B cell (primary cell): ENCODE measurements around the gene SEMA6C. TPM values are rescaled to one million over a fixed set of nuclear protein-coding genes. Genes with fewer than 3 reads are reported as not detected.
"Not testable (repeated sequence)": the region's sequence is repeated elsewhere in the genome, so short reads cannot be mapped to it uniquely, and the experiment has no call there.

Experiments used
- ATAC-seq: fragments of 200-7000 bp; cut with Tn5 transposase; one replicate; pipeline ENCODE4 v1.10.0; 2021; ENCODE audit warnings: low read depth, mild to moderate bottlenecking, moderate number of reproducible peaks, moderate library complexity
- CTCF ChIA-PET: fragments of 350-600 bp; sonication (Branson Sonifier 250); formaldehyde crosslinking; loops from one replicate; lab custom pipeline; 2021; ENCODE audit warnings: antibody characterized with exemption, inconsistent platforms; lab: Charles Lee
- POLR2A ChIA-PET: fragments of 350-600 bp; sonication (Branson Sonifier 250); formaldehyde crosslinking; loops from one replicate; lab custom pipeline; 2021; ENCODE audit warnings: antibody characterized with exemption; lab: Charles Lee
- DNase-seq: peaks from one replicate; pipeline ENCODE4 v3.0.0; 2013
- H2AFZ ChIP-seq: 2 replicates; pipeline ENCODE4 v1.6.1; 2012; ENCODE audit warnings: mild to moderate bottlenecking, low read depth, low read length; ENCODE audit not compliant: insufficient read depth, poor library complexity, severe bottlenecking
- H3K27ac ChIP-seq, 2 donors: 1 replicate in 1 of 2; 2 replicates in 1 of 2; pipeline ENCODE4 v1.5.1; 2012 to 2013; ENCODE audit warnings: low read length in 2 of 2, mild to moderate bottlenecking in 2 of 2, moderate library complexity in 1 of 2
- H3K27me3 ChIP-seq, 4 experiments: fragments of 200-600 bp in 1 of 4; sonication (generic) in 1 of 4; replicated peaks in 1 of 4; 1 replicate in 2 of 4; 2 replicates in 2 of 4; pipeline versions ENCODE4 v1.6.1 to v1.7.0; 2013 to 2016; ENCODE audit warnings: low read length in 3 of 4, mild to moderate bottlenecking in 2 of 4, mixed read lengths in 1 of 4, moderate library complexity in 1 of 4; ENCODE audit not compliant: insufficient read depth in 4 of 4, control insufficient read depth in 3 of 4; ENCODE audit errors: control extremely low read depth in 1 of 4
- H3K36me3 ChIP-seq, 2 experiments: replicated peaks in 1 of 2; 1 replicate in 1 of 2; 2 replicates in 1 of 2; pipeline versions ENCODE4 v1.6.1 to v1.7.1; 2013; ENCODE audit warnings: low read length in 1 of 2; ENCODE audit not compliant: insufficient read depth in 2 of 2, control insufficient read depth in 1 of 2; ENCODE audit errors: control extremely low read depth in 1 of 2, extremely low read depth in 1 of 2
- H3K4me1 ChIP-seq, 2 donors: fragments of 200-600 bp in 1 of 2; sonication (generic) in 1 of 2; 1 replicate in 1 of 2; 2 replicates in 1 of 2; pipeline versions ENCODE4 v1.5.1 to v1.6.1; 2013 to 2017; ENCODE audit warnings: low read length in 2 of 2; ENCODE audit not compliant: control insufficient read depth in 2 of 2, insufficient read depth in 2 of 2
- H3K4me2 ChIP-seq: replicated peaks from 2 replicates; pipeline ENCODE3; 2012; ENCODE audit warnings: mild to moderate bottlenecking, low read depth, low read length; ENCODE audit not compliant: poor library complexity, severe bottlenecking
- H3K4me3 ChIP-seq, 5 experiments: fragments of 200-600 bp in 1 of 5; sonication (generic) in 1 of 5; 1 replicate in 3 of 5; 2 replicates in 2 of 5; pipeline versions ENCODE4 v1.5.1 to v1.7.0; 2011 to 2016; ENCODE audit warnings: low read length in 4 of 5, mild to moderate bottlenecking in 4 of 5, low read depth in 2 of 5, control low read depth in 1 of 5, moderate library complexity in 1 of 5; ENCODE audit not compliant: insufficient read depth in 1 of 5; ENCODE audit errors: control extremely low read depth in 1 of 5, extremely low read depth in 1 of 5
- H3K79me2 ChIP-seq: fragments of 200-600 bp; sonication (generic); one replicate; pipeline ENCODE4 v1.6.0; 2016; ENCODE audit warnings: low read length; ENCODE audit not compliant: control insufficient read depth, insufficient read depth
- H3K9ac ChIP-seq: fragments of 200-600 bp; sonication (generic); 2 replicates; pipeline ENCODE4 v1.6.1; 2017; ENCODE audit warnings: mild to moderate bottlenecking, low read length, moderate library complexity
- H3K9me3 ChIP-seq, 3 donors: one replicate each; pipeline versions ENCODE4 v1.6.1 to v1.7.1; 2013; ENCODE audit warnings: low read length in 2 of 3; ENCODE audit not compliant: control insufficient read depth in 2 of 3, insufficient read depth in 1 of 3; ENCODE audit errors: control extremely low read depth in 1 of 3
- H4K20me1 ChIP-seq: 2 replicates; pipeline ENCODE4 v1.6.0; 2012; ENCODE audit warnings: mild to moderate bottlenecking, low read length; ENCODE audit not compliant: insufficient read depth, control insufficient read depth, poor library complexity, severe bottlenecking
- H3K27ac Mint-ChIP-seq: one replicate; pipeline ENCODE4 v1.8.0; 2021; ENCODE audit warnings: mixed read lengths
- H3K27me3 Mint-ChIP-seq: one replicate; pipeline ENCODE4 v1.8.0; 2021; ENCODE audit warnings: mixed read lengths
- H3K4me1 Mint-ChIP-seq: one replicate; pipeline ENCODE4 v1.8.0; 2021; ENCODE audit warnings: mixed read lengths
- H3K4me3 Mint-ChIP-seq: one replicate; pipeline ENCODE4 v1.8.0; 2021; ENCODE audit warnings: mixed read lengths
- H3K9me3 Mint-ChIP-seq: one replicate; pipeline ENCODE4 v1.8.0; 2022; ENCODE audit warnings: mixed read lengths; ENCODE audit not compliant: insufficient read depth
- CTCF ChIP-seq: fragments of 200-600 bp; IDR thresholded peaks from one replicate; pipeline ENCODE4 v1.8.0; 2022; ENCODE audit warnings: antibody characterized with exemption, mild to moderate bottlenecking
- EZH2 ChIP-seq: IDR thresholded peaks from 2 replicates; pipeline ENCODE4 v1.6.1; 2012; ENCODE audit warnings: borderline replicate concordance, low read depth, mild to moderate bottlenecking, moderate library complexity, low read length; ENCODE audit not compliant: insufficient read depth, poor library complexity, severe bottlenecking
- WGBS: methylation state at CpG from one replicate; pipeline ENCODE4 v1.1.5; 2013; ENCODE audit warnings: missing lambda C conversion rate; ENCODE audit not compliant: insufficient coverage; 5-methylcytosine and 5-hydroxymethylcytosine counted together
- intact Hi-C: fragments of 100-400 bp; cut with micrococcal nuclease; formaldehyde crosslinking; loops from one replicate; pipeline ENCODE4 v1.10.0; 2022
- polyA plus RNA-seq: library from polyadenylated mRNA; depleted of rRNA; stranded (reverse); fragments of >200 nt; gene quantifications from 2 replicates; pipeline ENCODE4 v1.2.3, GENCODE V29; 2012
- total RNA-seq, 2 donors: library from RNA; stranded (reverse); fragments of 120-200 nt in 1 of 2; gene quantifications; 1 replicate in 1 of 2; 2 replicates in 1 of 2; pipeline versions ENCODE4 v1.2.3 to v1.2.4, GENCODE V29; 2013 to 2022

Gene SEMA6C
- total and polyA plus RNA-seq, 2 donors (not counting 1 experiment from before 2014, with no cell fraction given), result 0.86 to 1.3 TPM

- 83% methylated on average over 5 of the region's 8 CpGs for WGBS
- H3K27me3 Mint-ChIP-seq, DNase-seq, H4K20me1 ChIP-seq, H3K27ac ChIP-seq, POLR2A ChIA-PET, H3K27ac Mint-ChIP-seq, H2AFZ ChIP-seq, H3K9me3 ChIP-seq, ATAC-seq, intact Hi-C loops, H3K27me3 ChIP-seq, H3K9me3 Mint-ChIP-seq: not testable (repeated sequence)
- peak overlapping the region; percentile 96 for H3K4me3 Mint-ChIP-seq
- CTCF ChIA-PET, result interaction anchor here (1.5 kb wide), 1 partner anchor 139 kb away, joined by 3 read pairs; the partner anchor contains the start of gene PI4KB
- peaks cover 6 to 16% of the 10 kb centered on the region in 2 experiments for H3K36me3 ChIP-seq
- H3K4me1 Mint-ChIP-seq, result peaks cover 26% of the 10 kb centered on the region
- peaks cover 13 to 22% of the 10 kb centered on the region in 2 donors for H3K4me1 ChIP-seq
- peak overlapping the region; percentile 81 for H3K4me2 ChIP-seq
- peaks cover 32% of the 10 kb centered on the region for H3K79me2 ChIP-seq
- H3K9ac ChIP-seq, result peak overlapping the region; percentile 89
- peak overlapping the region in 3 of 5 experiments; percentile 74 to 92 (median 91) for H3K4me3 ChIP-seq
Observed at GRCh38 chr1:151188667-151189066, 42.2 kb upstream of the SEMA6C start.

- no peaks in the 10 kb centered on the region for H3K27me3 ChIP-seq
- H3K4me3 Mint-ChIP-seq, result no peak overlapping the region
- ChIA-PET POLR2A (interaction anchor here (0.7 kb wide), 1 partner anchor 122 kb away, joined by 4 read pairs; no protein-coding TSS in a partner anchor), CTCF (interaction anchor here (1.0 kb wide), 1 partner anchor 12 kb away, joined by 4 read pairs; no protein-coding TSS in a partner anchor)
- no peak overlapping the region for H3K27ac ChIP-seq
- no peaks in the 10 kb centered on the region for H4K20me1 ChIP-seq
- H2AFZ ChIP-seq, result no peak overlapping the region
- H3K4me3 ChIP-seq, result no peak overlapping the region
- no peaks in the 10 kb centered on the region for H3K9me3 Mint-ChIP-seq
- no peaks in the 10 kb centered on the region for H3K9me3 ChIP-seq
- DNase-seq, result no peak
- H3K27ac Mint-ChIP-seq, result no peak overlapping the region
- peaks cover 9 to 29% of the 10 kb centered on the region in 2 experiments for H3K36me3 ChIP-seq
- no peak for ATAC-seq
- TF ChIP-seq CTCF, result no peak
- no peak for TF ChIP-seq EZH2
- no peaks in the 10 kb centered on the region for H3K27me3 Mint-ChIP-seq
- H3K79me2 ChIP-seq, result peaks cover 32% of the 10 kb centered on the region
- no CpG with 5 or more reads among the region's 1 CpG for WGBS
- no peak overlapping the region for H3K9ac ChIP-seq
- H3K4me1 Mint-ChIP-seq, result peaks cover 26% of the 10 kb centered on the region
- no peak overlapping the region for H3K4me2 ChIP-seq
- intact Hi-C loops, result no loop called here
- H3K4me1 ChIP-seq, result peaks cover 13 to 22% of the 10 kb centered on the region in 2 donors
Observed at GRCh38 chr1:151187205-151187604, 40.8 kb upstream of the SEMA6C start.
